HepG2 (cell line): ENCODE results near the gene ADAMTSL3. TPM values are rescaled to one million over a fixed set of nuclear protein-coding genes. Genes with fewer than 3 reads are reported as not detected.

ENCODE experiments used
- ATAC-seq: fragments of 200-7000 bp; cut with Tn5 transposase; 3 replicates; pipeline ENCODE4 v1.9.1; 2020; ENCODE audit warnings: mild to moderate bottlenecking, moderate library complexity
- BruUV-seq: library from RNA; stranded (reverse); fragments of 400-500 nt; replicated peaks from 2 replicates; lab custom pipeline; 2021; lab: Mats Ljungman, UMichigan
- CTCF ChIA-PET: fragments of 300-600 bp; formaldehyde crosslinking; extraction: SDS; loops from one replicate; lab custom pipeline; 2021; ENCODE audit warnings: low total read pairs, inconsistent platforms, low intra/inter-chr PET ratio; lab: Yijun Ruan, JAX
- POLR2A ChIA-PET: fragments of 350-600 bp; sonication (Branson Sonifier 250); formaldehyde crosslinking; loops from one replicate; lab custom pipeline; 2020; ENCODE audit warnings: antibody characterized with exemption, inconsistent platforms; lab: Yijun Ruan, JAX
- DNase-seq: peaks from one replicate; pipeline ENCODE4 v3.0.0-alpha.2; 2015; ENCODE audit warnings: low spot score
- FAIRE-seq: peaks from 3 replicates; lab custom pipeline; 2011; peaks lifted over from hg19 to GRCh38; lab: Jason Lieb, UNC
- H2AFZ ChIP-seq: one replicate; pipeline ENCODE4 v1.6.1; 2011; ENCODE audit warnings: low read length, inconsistent platforms
- H3K27ac ChIP-seq: fragments of 300-600 bp; 3 replicates; pipeline ENCODE4 v1.8.0; 2011; ENCODE audit warnings: mixed run types, mild to moderate bottlenecking, mixed read lengths, low read length, inconsistent platforms; ENCODE audit not compliant: insufficient read depth; ENCODE audit errors: extremely low read length
- H3K27me3 ChIP-seq, 2 experiments: fragments of 200-600 bp in 1 of 2; 2 replicates in 1 of 2; 3 replicates in 1 of 2; pipeline versions ENCODE4 v1.6.0 to v1.8.0; 2011; ENCODE audit warnings: low read length in 2 of 2, mild to moderate bottlenecking in 2 of 2, moderate library complexity in 2 of 2, inconsistent platforms in 1 of 2; ENCODE audit not compliant: insufficient read depth in 2 of 2, control insufficient read depth in 1 of 2
- H3K36me3 ChIP-seq, 2 experiments: fragments of 200-600 bp in 1 of 2; replicated peaks in 1 of 2; 2 replicates in 1 of 2; 3 replicates in 1 of 2; pipeline versions ENCODE4 v1.5.1 to v1.8.0; 2011; ENCODE audit warnings: low read length in 2 of 2, inconsistent platforms in 1 of 2; ENCODE audit not compliant: insufficient read depth in 2 of 2, control insufficient read depth in 1 of 2
- H3K4me1 ChIP-seq: 2 replicates; pipeline ENCODE4 v1.5.1; 2012; ENCODE audit warnings: low read length, inconsistent platforms; ENCODE audit not compliant: insufficient read depth
- H3K4me2 ChIP-seq: 2 replicates; pipeline ENCODE4 v1.6.0; 2011; ENCODE audit warnings: low read depth, low read length, inconsistent platforms
- H3K4me3 ChIP-seq, 3 experiments: fragments of 200-600 bp in 1 of 3; sonication (generic), shearing (Covaris generic) in 1 of 3; replicated peaks in 1 of 3; 2 replicates each; pipeline ENCODE4 v1.5.1; 2011 to 2016; ENCODE audit warnings: low read length in 3 of 3, inconsistent platforms in 2 of 3, low read depth in 2 of 3, mild to moderate bottlenecking in 2 of 3, control low read depth in 1 of 3, mixed read lengths in 1 of 3; ENCODE audit not compliant: insufficient read depth in 1 of 3
- H3K79me2 ChIP-seq: one replicate; pipeline ENCODE4 v1.6.1; 2011; ENCODE audit warnings: low read length, inconsistent platforms; ENCODE audit not compliant: insufficient read depth
- H3K9ac ChIP-seq: 2 replicates; pipeline ENCODE4 v1.6.0; 2011; ENCODE audit warnings: mild to moderate bottlenecking, low read depth, low read length, inconsistent platforms; ENCODE audit not compliant: insufficient read depth
- H3K9me3 ChIP-seq: 2 replicates; pipeline ENCODE4 v1.5.1; 2012; ENCODE audit warnings: mild to moderate bottlenecking, low read length
- H4K20me1 ChIP-seq: 2 replicates; pipeline ENCODE4 v1.6.0; 2011; ENCODE audit warnings: inconsistent platforms, mild to moderate bottlenecking, low read length, moderate library complexity; ENCODE audit not compliant: insufficient read depth
- ATF5 ChIP-seq: sonication (generic); formaldehyde crosslinking; IDR thresholded peaks from 2 replicates; pipeline ENCODE4 v1.4.0; 2020; ENCODE audit warnings: mild to moderate bottlenecking, low read depth, missing genetic modification reagents
- CCDC6 ChIP-seq: sonication (generic); formaldehyde crosslinking; IDR thresholded peaks from 2 replicates; pipeline ENCODE4 v1.8.1; 2022; ENCODE audit warnings: mild to moderate bottlenecking, missing genetic modification reagents, moderate library complexity
- CENPBD1 ChIP-seq: sonication (generic); formaldehyde crosslinking; IDR thresholded peaks from 2 replicates; pipeline ENCODE4 v1.8.0; 2022; ENCODE audit warnings: missing genetic modification reagents, low read depth, mild to moderate bottlenecking, borderline replicate concordance
- EED ChIP-seq: sonication (generic); formaldehyde crosslinking; IDR thresholded peaks from 2 replicates; pipeline ENCODE4 v1.5.0; 2020; ENCODE audit warnings: mild to moderate bottlenecking, missing genetic modification reagents
- HNRNPLL ChIP-seq: fragments of 200-400 bp; formaldehyde crosslinking; IDR thresholded peaks from 2 replicates; pipeline ENCODE4 v1.6.1; 2017; ENCODE audit warnings: mild to moderate bottlenecking, low read depth, low read length; ENCODE audit not compliant: poor library complexity, severe bottlenecking
- JARID2 ChIP-seq: sonication (generic); formaldehyde crosslinking; IDR thresholded peaks from 2 replicates; pipeline ENCODE4 v1.8.1; 2023; ENCODE audit warnings: missing genetic modification reagents, inconsistent platforms; ENCODE audit not compliant: insufficient replicate concordance
- JUND ChIP-seq: sonication (generic); formaldehyde crosslinking; IDR thresholded peaks from 2 replicates; pipeline ENCODE4 v1.8.0; 2022; ENCODE audit warnings: mild to moderate bottlenecking, missing genetic modification reagents
- MEF2D ChIP-seq: sonication (generic); formaldehyde crosslinking; IDR thresholded peaks from 2 replicates; pipeline ENCODE4 v1.5.1; 2020; ENCODE audit warnings: mild to moderate bottlenecking, missing genetic modification reagents
- NAIF1 ChIP-seq: sonication (generic); formaldehyde crosslinking; IDR thresholded peaks from 2 replicates; pipeline ENCODE4 v1.5.0; 2020; ENCODE audit warnings: mild to moderate bottlenecking, missing genetic modification reagents, borderline replicate concordance
- NRL ChIP-seq: sonication (generic); formaldehyde crosslinking; IDR thresholded peaks from 2 replicates; pipeline ENCODE4 v1.5.0; 2020; ENCODE audit warnings: missing genetic modification reagents, mild to moderate bottlenecking, moderate library complexity, borderline replicate concordance
- RELA ChIP-seq: sonication (generic); formaldehyde crosslinking; IDR thresholded peaks from 2 replicates; pipeline ENCODE4 v1.4.0; 2020; ENCODE audit warnings: missing genetic modification reagents
- REPIN1 ChIP-seq: sonication (generic); formaldehyde crosslinking; IDR thresholded peaks from 2 replicates; pipeline ENCODE4 v1.8.0; 2022; ENCODE audit warnings: missing genetic modification reagents, low read depth, mild to moderate bottlenecking, borderline replicate concordance
- SAFB2 ChIP-seq: sonication (generic); formaldehyde crosslinking; IDR thresholded peaks from 2 replicates; pipeline ENCODE4 v1.5.1; 2020; ENCODE audit warnings: missing genetic modification reagents, low read depth, mild to moderate bottlenecking, borderline replicate concordance
- TARDBP ChIP-seq: sonication (generic); formaldehyde crosslinking; IDR thresholded peaks from 2 replicates; pipeline ENCODE4 v1.8.0; 2022; ENCODE audit warnings: mild to moderate bottlenecking, missing genetic modification reagents
- WGBS: methylation state at CpG from one replicate; pipeline ENCODE4 v1.1.6; 2017; ENCODE audit warnings: low lambda C conversion rate; 5-methylcytosine and 5-hydroxymethylcytosine counted together
- in situ Hi-C: cut with HindIII; loops from 2 replicates; pipeline ENCODE4 v1.10.0; 2017; ENCODE audit warnings: low pct_unique_long_range_greater_than_20kb; ENCODE audit not compliant: extremely low pct_ligation_motif_present
- intact Hi-C: fragments of 100-400 bp; cut with micrococcal nuclease; formaldehyde crosslinking; loops from one replicate; pipeline ENCODE4 v1.10.0; 2022; ENCODE audit not compliant: unreplicated experiment
- polyA plus RNA-seq, 8 experiments: library from polyadenylated mRNA; depleted of rRNA in 3 of 8; stranded (reverse) in 7 of 8; unstranded in 1 of 8; fragments of >200 nt; fragmentation: Illumina TruSeq in 4 of 8; extraction: Trizol in 4 of 8; gene quantifications; 2 replicates each; pipeline versions ENCODE4 v1.2.1 to v1.2.3, GENCODE V29; 2011 to 2016; ENCODE audit warnings: low read depth in 4 of 8, missing spikeins in 1 of 8, mixed read lengths in 1 of 8; ENCODE audit not compliant: insufficient read depth in 1 of 8
- total RNA-seq, 5 experiments: library from RNA; depleted of rRNA; stranded (reverse); fragments of >200 nt; fragmentation: Illumina TruSeq; extraction: Trizol; gene quantifications; 2 replicates each; pipeline ENCODE4 v1.2.3, GENCODE V29; 2016; ENCODE audit warnings: low read depth in 1 of 5

ADAMTSL3 gene
- total and polyA plus RNA-seq, 2 of the 13 experiments (the other 11 are each of a cell fraction or from before 2014, with no cell fraction given) = 0.04 to 0.09 TPM

- no peak for TF ChIP-seq SAFB2 (CRISPR knock-in tag)
- no peak for TF ChIP-seq JUND (CRISPR knock-in tag)
- TF ChIP-seq NRL (CRISPR knock-in tag) = no peak
- no peak for TF ChIP-seq REPIN1 (CRISPR knock-in tag)
- no peak for TF ChIP-seq CCDC6 (CRISPR knock-in tag)
- no peak for TF ChIP-seq JARID2
- TF ChIP-seq NAIF1 = no peak
- no peak for TF ChIP-seq TARDBP (CRISPR knock-in tag)
- TF ChIP-seq RELA (CRISPR knock-in tag) = no peak
- TF ChIP-seq, all 625 proteins: peak for 0
Observed at GRCh38 chr15:83652626-83653204, 1.2 kb upstream of the ADAMTSL3 start (continued).

- no peaks in the 10 kb centered on the region for H4K20me1 ChIP-seq
- H3K9me3 ChIP-seq = no peaks in the 10 kb centered on the region
- CTCF ChIA-PET = no interaction called here
- no peak overlapping the region for H3K9ac ChIP-seq
- BruUV-seq = no TSS peak
- no peaks in the 10 kb centered on the region for H3K79me2 ChIP-seq
- TF ChIP-seq EED (CRISPR knock-in tag) (no peak), ATF5 (CRISPR knock-in tag) (no peak), CENPBD1 (CRISPR knock-in tag) (no peak), MEF2D (no peak), HNRNPLL (no peak)
- H3K27me3 ChIP-seq = peaks cover 0 to 18% of the 10 kb centered on the region in 2 experiments; a peak in 4 of 5 replicates
- no peak overlapping the region for H2AFZ ChIP-seq
- POLR2A ChIA-PET = no interaction called here
- H3K4me1 ChIP-seq = peaks cover 30% of the 10 kb centered on the region
- H3K4me3 ChIP-seq = no peak overlapping the region
- no peak for FAIRE-seq
- H3K4me2 ChIP-seq = no peak overlapping the region
- no peak for DNase-seq
- no peak for ATAC-seq
- no peak overlapping the region for H3K27ac ChIP-seq
- intact Hi-C loops = no loop called here
- WGBS = 84% methylated on average over 3 of the region's 18 CpGs
- no peaks in the 10 kb centered on the region for H3K36me3 ChIP-seq
- in situ Hi-C loops = no loop called here
Observed at GRCh38 chr15:83653288-83653638, 660 bp upstream of the ADAMTSL3 start.
